H1 (cell line): ENCODE measurements around the gene PRDM10. TPM values are rescaled to one million over a fixed set of nuclear protein-coding genes. Genes with fewer than 3 reads are reported as not detected.
A peak's percentile ranks its signal among the peaks of the same experiment; 100 is the strongest.

Experiments
- CTCF ChIA-PET: fragments of 300-600 bp; sonication (Branson Sonifier 250); formaldehyde crosslinking; loops from one replicate; lab custom pipeline; 2021; ENCODE audit not compliant: partially characterized antibody; lab: Charles Lee
- POLR2A ChIA-PET: fragments of 300-600 bp; sonication (Branson Sonifier 250); formaldehyde crosslinking; loops from one replicate; lab custom pipeline; 2021; ENCODE audit warnings: inconsistent platforms; ENCODE audit not compliant: partially characterized antibody; lab: Charles Lee
- DNase-seq, 2 experiments: peaks; one replicate each; pipeline versions ENCODE4 v3.0.0 to v3.0.0-alpha.2; 2010 to 2022; ENCODE audit warnings: low spot score in 2 of 2, low read depth in 1 of 2, mixed read lengths in 1 of 2
- FAIRE-seq: peaks from 2 replicates; lab custom pipeline; 2011; peaks lifted over from hg19 to GRCh38; lab: Jason Lieb, UNC
- H2AFZ ChIP-seq: 2 replicates; pipeline ENCODE4 v1.8.1; 2012; ENCODE audit warnings: low read length, inconsistent platforms
- H2AK5ac ChIP-seq: 2 replicates; pipeline ENCODE4 v1.6.1; 2013; ENCODE audit warnings: low read depth, low read length
- H2BK120ac ChIP-seq: replicated peaks from 2 replicates; pipeline ENCODE3; 2013; ENCODE audit warnings: low read depth, low read length, inconsistent platforms
- H2BK12ac ChIP-seq: 2 replicates; pipeline ENCODE4 v1.6.1; 2013; ENCODE audit warnings: low read depth, low read length
- H2BK15ac ChIP-seq: 2 replicates; pipeline ENCODE4 v1.6.1; 2013; ENCODE audit warnings: low read length
- H2BK20ac ChIP-seq: 2 replicates; pipeline ENCODE4 v1.6.1; 2013; ENCODE audit warnings: low read length
- H2BK5ac ChIP-seq: 2 replicates; pipeline ENCODE4 v1.6.1; 2013; ENCODE audit warnings: low read depth, low read length
- H3K14ac ChIP-seq: 2 replicates; pipeline ENCODE4 v1.6.1; 2013; ENCODE audit warnings: inconsistent platforms; ENCODE audit not compliant: insufficient read length
- H3K18ac ChIP-seq: 2 replicates; pipeline ENCODE4 v1.6.1; 2013; ENCODE audit warnings: low read length; ENCODE audit errors: extremely low read depth
- H3K23ac ChIP-seq: 2 replicates; pipeline ENCODE4 v1.6.1; 2013; ENCODE audit warnings: inconsistent platforms; ENCODE audit not compliant: insufficient read length
- H3K23me2 ChIP-seq: 2 replicates; pipeline ENCODE4 v1.6.1; 2013; ENCODE audit warnings: low read depth, low read length
- H3K27ac ChIP-seq: 2 replicates; pipeline ENCODE4 v1.6.1; 2011; ENCODE audit warnings: low read depth, low read length, inconsistent platforms
- H3K27me3 ChIP-seq, 4 experiments: replicated peaks in 1 of 4; 1 replicate in 1 of 4; 2 replicates in 3 of 4; pipeline versions ENCODE4 v1.6.1 to v1.8.1; 2011 to 2013; ENCODE audit warnings: low read length in 3 of 4, mild to moderate bottlenecking in 3 of 4, inconsistent platforms in 2 of 4, mixed read lengths in 2 of 4, moderate library complexity in 1 of 4; ENCODE audit not compliant: control insufficient read depth in 3 of 4, insufficient read depth in 3 of 4; ENCODE audit errors: extremely low read depth in 1 of 4
- H3K36me3 ChIP-seq, 4 experiments: 2 replicates each; pipeline versions ENCODE4 v1.6.1 to v1.8.1; 2011 to 2013; ENCODE audit warnings: mild to moderate bottlenecking in 4 of 4, low read length in 3 of 4, moderate library complexity in 2 of 4, control low read depth in 1 of 4, inconsistent platforms in 1 of 4; ENCODE audit not compliant: insufficient read depth in 4 of 4, control insufficient read depth in 2 of 4
- H3K4ac ChIP-seq: replicated peaks from 2 replicates; pipeline ENCODE3; 2013; ENCODE audit warnings: low read length, low read depth, mixed read lengths, inconsistent platforms; ENCODE audit not compliant: insufficient read length
- H3K4me1 ChIP-seq, 4 experiments: replicated peaks in 1 of 4; 1 replicate in 1 of 4; 2 replicates in 3 of 4; pipeline versions ENCODE4 v1.6.1 to v1.8.1; 2011 to 2013; ENCODE audit warnings: low read length in 3 of 4, inconsistent platforms in 2 of 4, mixed read lengths in 1 of 4; ENCODE audit not compliant: insufficient read depth in 4 of 4, control insufficient read depth in 3 of 4
- H3K4me2 ChIP-seq, 2 experiments: 2 replicates each; pipeline versions ENCODE4 v1.6.1 to v1.8.1; 2011 to 2013; ENCODE audit warnings: low read depth in 2 of 2, low read length in 2 of 2, control low read depth in 1 of 2, inconsistent platforms in 1 of 2, mild to moderate bottlenecking in 1 of 2; ENCODE audit not compliant: insufficient read depth in 1 of 2
- H3K4me3 ChIP-seq, 4 experiments: fragments of 200-600, 300-600 bp in 1 of 4; sonication (generic), shearing (Covaris generic), sonication (Bioruptor Twin) in 1 of 4; 2 replicates each; pipeline versions ENCODE4 v1.5.1 to v1.8.1; 2011 to 2016; ENCODE audit warnings: low read length in 4 of 4, low read depth in 3 of 4, control low read depth in 2 of 4, inconsistent platforms in 2 of 4, mild to moderate bottlenecking in 2 of 4, mixed read lengths in 1 of 4, moderate library complexity in 1 of 4; ENCODE audit not compliant: insufficient read depth in 2 of 4; ENCODE audit errors: extremely low read depth in 1 of 4
- H3K56ac ChIP-seq: replicated peaks from 2 replicates; pipeline ENCODE3; 2013; ENCODE audit warnings: low read depth, mild to moderate bottlenecking, mixed read lengths, low read length, inconsistent platforms; ENCODE audit not compliant: insufficient read length
- H3K79me1 ChIP-seq: 2 replicates; pipeline ENCODE4 v1.6.1; 2013; ENCODE audit warnings: low read depth, low read length, control low read depth
- H3K79me2 ChIP-seq, 2 experiments: 2 replicates each; pipeline versions ENCODE4 v1.6.1 to v1.8.1; 2012 to 2013; ENCODE audit warnings: low read length in 2 of 2, mild to moderate bottlenecking in 2 of 2, inconsistent platforms in 1 of 2; ENCODE audit not compliant: insufficient read depth in 2 of 2, control insufficient read depth in 1 of 2
- H3K9ac ChIP-seq, 4 experiments: replicated peaks in 1 of 4; 1 replicate in 1 of 4; 2 replicates in 3 of 4; pipeline versions ENCODE4 v1.6.1 to v1.8.1; 2011 to 2013; ENCODE audit warnings: low read depth in 3 of 4, low read length in 3 of 4, control low read depth in 2 of 4, mild to moderate bottlenecking in 2 of 4, moderate library complexity in 2 of 4, inconsistent platforms in 1 of 4; ENCODE audit errors: extremely low read depth in 1 of 4
- H3K9me3 ChIP-seq, 2 experiments: 2 replicates each; pipeline versions ENCODE4 v1.6.1 to v1.8.1; 2012 to 2013; ENCODE audit warnings: mild to moderate bottlenecking in 2 of 2, moderate library complexity in 2 of 2, control low read depth in 1 of 2, inconsistent platforms in 1 of 2, low read depth in 1 of 2, low read length in 1 of 2, mixed read lengths in 1 of 2; ENCODE audit not compliant: insufficient read depth in 2 of 2
- H4K20me1 ChIP-seq, 2 experiments: replicated peaks in 1 of 2; 2 replicates each; pipeline versions ENCODE3 to v1.8.1; 2011 to 2013; ENCODE audit warnings: inconsistent platforms in 2 of 2, low read length in 2 of 2, mild to moderate bottlenecking in 1 of 2; ENCODE audit not compliant: insufficient read depth in 2 of 2, control insufficient read depth in 1 of 2
- H4K5ac ChIP-seq: 2 replicates; pipeline ENCODE4 v1.6.1; 2013; ENCODE audit warnings: low read length, low read depth, mixed read lengths, inconsistent platforms; ENCODE audit not compliant: insufficient read length
- H4K8ac ChIP-seq: 2 replicates; pipeline ENCODE4 v1.8.0; 2013; ENCODE audit warnings: mild to moderate bottlenecking, moderate library complexity, low read length, inconsistent platforms; ENCODE audit not compliant: insufficient read depth; ENCODE audit errors: extremely low read depth
- H4K91ac ChIP-seq: replicated peaks from 2 replicates; pipeline ENCODE3; 2013; ENCODE audit warnings: low read length, mixed read lengths, inconsistent platforms; ENCODE audit not compliant: insufficient read length
- BACH1 ChIP-seq: IDR thresholded peaks from 2 replicates; pipeline ENCODE4 v1.6.1; 2012; ENCODE audit warnings: low read length, improper control_type of control experiment
- CHD1 ChIP-seq: IDR thresholded peaks from 2 replicates; pipeline ENCODE4 v1.6.1; 2012; ENCODE audit warnings: low read depth, low read length, improper control_type of control experiment
- CREB1 ChIP-seq: IDR thresholded peaks from 2 replicates; pipeline ENCODE4 v1.6.1; 2012; ENCODE audit warnings: inconsistent platforms
- EP300 ChIP-seq, 2 experiments: IDR thresholded peaks; 1 replicate in 1 of 2; 2 replicates in 1 of 2; pipeline ENCODE4 v1.6.1; 2011 to 2012; ENCODE audit warnings: low read depth in 2 of 2, low read length in 2 of 2, mild to moderate bottlenecking in 2 of 2, borderline replicate concordance in 1 of 2, inconsistent platforms in 1 of 2, moderate library complexity in 1 of 2
- EZH2 ChIP-seq: fragments of 200-600 bp; sonication (generic); IDR thresholded peaks from 2 replicates; pipeline ENCODE4 v1.7.1; 2012; ENCODE audit warnings: low read depth, mild to moderate bottlenecking, moderate library complexity, low read length, inconsistent platforms; ENCODE audit not compliant: severe bottlenecking
- JUN ChIP-seq: IDR thresholded peaks from 2 replicates; pipeline ENCODE4 v1.6.1; 2011; ENCODE audit warnings: low read depth, mild to moderate bottlenecking, improper control_type of control experiment, low read length
- KDM1A ChIP-seq: fragments of 200-600, 300-600 bp; sonication (generic); IDR thresholded peaks from 2 replicates; pipeline ENCODE4 v1.7.1; 2016; ENCODE audit warnings: mild to moderate bottlenecking, low read length, borderline replicate concordance
- KDM5A ChIP-seq: fragments of 200-600 bp; IDR thresholded peaks from 2 replicates; pipeline ENCODE4 v1.7.1; 2012; ENCODE audit warnings: mild to moderate bottlenecking, low read length, inconsistent platforms, mixed read lengths
- PHF8 ChIP-seq: fragments of 200-600 bp; sonication (generic); conservative IDR thresholded peaks from 2 replicates; pipeline ENCODE4 v1.7.1; 2012; ENCODE audit warnings: low read depth, mild to moderate bottlenecking, inconsistent platforms, low read length, moderate library complexity
- SAP30 ChIP-seq: fragments of 300-600 bp; sonication (generic); IDR thresholded peaks from 2 replicates; pipeline ENCODE4 v1.7.1; 2012; ENCODE audit warnings: low read length, moderate library complexity, mild to moderate bottlenecking, inconsistent platforms; ENCODE audit not compliant: insufficient read depth, insufficient replicate concordance
- SP1 ChIP-seq: IDR thresholded peaks from 2 replicates; pipeline ENCODE4 v1.6.1; 2011; ENCODE audit warnings: low read depth, low read length
- SRF ChIP-seq: IDR thresholded peaks from 2 replicates; pipeline ENCODE4 v1.6.1; 2011; ENCODE audit warnings: mild to moderate bottlenecking, low read depth, low read length, moderate library complexity
- TAF7 ChIP-seq: optimal IDR thresholded peaks from 2 replicates; pipeline ENCODE3; 2011; ENCODE audit warnings: low read depth, mild to moderate bottlenecking, inconsistent platforms, low read length, moderate library complexity, borderline replicate concordance
- YY1 ChIP-seq: IDR thresholded peaks from 2 replicates; pipeline ENCODE4 v1.6.1; 2011; ENCODE audit warnings: low read depth, mild to moderate bottlenecking, low read length
- WGBS, 2 experiments: shearing (Covaris generic) in 1 of 2; methylation state at CpG; one replicate each; pipeline versions ENCODE4 v1.1.6 to v1.1.7; 2013 to 2015; ENCODE audit warnings: low lambda C conversion rate in 2 of 2, mixed read lengths in 2 of 2, inconsistent platforms in 1 of 2, low coverage in 1 of 2, missing lambda C conversion rate in 1 of 2; ENCODE audit not compliant: insufficient replicate concordance in 2 of 2, insufficient coverage in 1 of 2, insufficient read length in 1 of 2; ENCODE audit errors: extremely low coverage in 1 of 2, missing lambda C conversion rate in 1 of 2; 5-methylcytosine and 5-hydroxymethylcytosine counted together
- polyA plus RNA-seq, 7 experiments: library from polyadenylated mRNA; depleted of rRNA in 3 of 7; stranded (reverse) in 5 of 7; unstranded in 2 of 7; fragments of >200 nt in 5 of 7; fragments of 200-250 nt in 2 of 7; gene quantifications; 1 replicate in 5 of 7; 2 replicates in 1 of 7; 4 replicates in 1 of 7; pipeline versions ENCODE4 v1.2.1 to v1.2.3, GENCODE V29; 2011 to 2013; ENCODE audit warnings: missing spikeins in 2 of 7, mixed read lengths in 2 of 7
- total RNA-seq: library from RNA; stranded (reverse); fragmentation: NEBNext Ultra II Directional; extraction: Animal tissue kit (Norgen Biotek cat#: 25700); gene quantifications from 2 replicates; pipeline ENCODE4 v1.2.1, GENCODE V29; 2021

The PRDM10 gene
- total and polyA plus RNA-seq, 2 of the 8 experiments (the other 6 are each of a cell fraction or from before 2014, with no cell fraction given) = 15.5 to 19.2 TPM

DNA sequence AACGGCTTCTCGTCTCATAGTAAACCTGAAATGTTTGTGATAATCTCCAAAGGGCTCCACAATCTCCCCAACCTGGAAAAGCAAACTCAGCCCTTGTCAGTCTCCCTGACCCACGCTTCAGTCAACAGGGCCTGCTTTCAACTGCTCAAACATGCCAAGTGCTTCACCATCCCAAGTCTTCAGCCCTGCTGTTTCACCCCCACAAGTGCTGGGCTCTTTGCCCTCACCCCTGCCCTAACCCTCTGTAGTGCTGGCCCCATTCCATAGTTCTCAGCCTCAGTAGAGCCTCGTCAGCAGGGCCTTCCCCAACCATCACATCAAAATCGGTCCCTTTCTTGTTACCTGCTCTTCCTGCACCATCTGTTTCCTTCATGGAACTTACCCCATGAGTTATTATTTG lies 63.9 kb downstream of the PRDM10 start:
- Histone ChIP-seq H3K9me3 (no peaks in the 10 kb centered on the region), H4K20me1 (no peaks in the 10 kb centered on the region), H4K5ac (no peak overlapping the region), H2BK5ac (peak overlapping the region; percentile 55; the same call in 1 of the 2 replicates), H4K8ac (no peak overlapping the region), H3K18ac (0 out of 2 replicates have a peak overlapping the region, but pooled peaks have one; percentile 4), H2BK15ac (no peak overlapping the region), H2BK120ac (no peak overlapping the region), H3K23me2 (no peaks in the 10 kb centered on the region), H3K4me1 (peaks cover 0 to 11% (median 6%) of the 10 kb centered on the region in 4 experiments; a peak in 6 of 7 replicates), H3K79me1 (no peaks in the 10 kb centered on the region), H3K23ac (no peak overlapping the region), H3K27ac (no peak overlapping the region), H3K36me3 (peaks cover 0 to 12% (median 7%) of the 10 kb centered on the region in 4 experiments; a peak in 3 of 8 replicates), H3K4me3 (no peak overlapping the region), H2BK12ac (peak overlapping the region; percentile 62; the same call in 1 of the 2 replicates), H3K56ac (no peak overlapping the region), H3K27me3 (no peaks in the 10 kb centered on the region), H2AK5ac (no peak overlapping the region; the same call in 1 of the 2 replicates), H2BK20ac (no peak overlapping the region), H2AFZ (no peak overlapping the region), H3K4ac (no peak overlapping the region), H3K79me2 (no peaks in the 10 kb centered on the region), H4K91ac (peak overlapping the region; percentile 70), H3K14ac (no peak overlapping the region), H3K4me2 (no peak overlapping the region), H3K9ac (no peak overlapping the region)
- FAIRE-seq (no peak), DNase-seq (no peak)
- POLR2A ChIA-PET = no interaction called here
- 88% methylated on average over 5 of the region's 5 CpGs; no CpG with 5 or more reads in 1 of the 2 experiments for WGBS, 2 experiments
- CTCF ChIA-PET = interaction anchor here (1.2 to 1.6 kb wide), 2 partner anchors 53 to 194 kb away, joined by 6 to 9 read pairs; no protein-coding TSS in a partner anchor
- no peak for TF ChIP-seq EP300 (IDR thresholded peaks at IDR 0.05; ENCODE audit: borderline replicate concordance in 1 of 2, low read depth in 2 of 2, low read length in 2 of 2)
- no peak for TF ChIP-seq BACH1
- no peak for TF ChIP-seq TAF7
- TF ChIP-seq SP1 = no peak
- no peak for TF ChIP-seq EZH2
- no peak for TF ChIP-seq SAP30
- no peak for TF ChIP-seq YY1
- TF ChIP-seq JUN = no peak
- no peak for TF ChIP-seq KDM1A
- no peak for TF ChIP-seq CREB1
- no peak for TF ChIP-seq PHF8
- TF ChIP-seq CHD1 = no peak
- TF ChIP-seq KDM5A = no peak
- no peak for TF ChIP-seq SRF
